ENCODE results near the gene PLPP7. TPM values are rescaled to one million over a fixed set of nuclear protein-coding genes. Genes with fewer than 3 reads are reported as not detected.
"Not testable (repeated sequence)": the region's sequence is repeated elsewhere in the genome, so short reads cannot be mapped to it uniquely, and the experiment has no call there.

PLPP7 gene
- 1.5 and 3.6 TPM in 2 replicates for total RNA-seq

GRCh38 chr9:131289301-131290035 is at the start of gene PLPP7:
PLPP7 (plus strand) TSS chr9:131289723; CDS start chr9:131289998, 275 bp downstream.
- no peak for DNase-seq (ENCODE audit: low read depth, low spot score)

DNA sequence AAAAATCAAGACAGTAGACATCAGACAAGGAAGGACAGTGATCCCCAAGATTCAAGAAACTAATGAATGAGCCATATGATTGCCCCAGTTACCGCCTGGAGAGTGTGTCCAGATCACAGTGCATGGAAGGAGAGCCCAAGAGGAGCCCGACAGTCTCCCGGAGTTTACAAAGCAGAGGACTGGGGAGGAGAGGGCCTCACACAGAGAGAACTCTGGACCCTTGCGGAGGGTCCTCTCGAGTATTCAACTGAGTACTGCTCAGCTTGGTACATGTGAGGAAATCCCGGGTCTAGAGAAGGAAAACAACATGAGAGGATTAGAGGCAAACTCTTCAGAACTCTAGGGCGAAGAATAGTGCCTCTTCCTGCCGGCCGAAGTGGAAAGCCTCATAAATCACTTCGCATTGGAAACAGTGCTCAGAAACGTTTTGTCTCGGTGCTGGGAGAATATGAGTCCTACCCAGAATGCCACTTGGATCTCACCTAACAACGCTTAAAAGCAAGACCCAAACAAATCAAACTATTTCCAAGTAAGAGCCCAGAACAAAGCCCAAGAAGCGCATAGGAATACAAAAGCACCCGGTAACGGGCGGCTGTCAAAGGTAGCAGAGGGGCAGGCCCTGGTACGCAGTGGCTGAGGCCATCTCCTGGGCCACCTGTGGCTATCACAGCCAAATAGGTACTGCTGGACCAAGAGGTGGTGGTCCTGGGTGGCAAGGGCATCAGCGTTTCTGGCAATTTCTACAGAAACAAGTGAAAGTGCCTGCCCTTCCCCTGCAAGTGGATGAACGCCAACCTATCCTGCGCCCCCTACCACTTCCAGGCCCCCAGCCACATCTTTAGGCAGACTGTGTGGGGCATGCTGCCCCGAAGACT is 49.2 kb upstream of the PLPP7 start:
- no peak for DNase-seq (ENCODE audit: low read depth, low spot score)

DNA sequence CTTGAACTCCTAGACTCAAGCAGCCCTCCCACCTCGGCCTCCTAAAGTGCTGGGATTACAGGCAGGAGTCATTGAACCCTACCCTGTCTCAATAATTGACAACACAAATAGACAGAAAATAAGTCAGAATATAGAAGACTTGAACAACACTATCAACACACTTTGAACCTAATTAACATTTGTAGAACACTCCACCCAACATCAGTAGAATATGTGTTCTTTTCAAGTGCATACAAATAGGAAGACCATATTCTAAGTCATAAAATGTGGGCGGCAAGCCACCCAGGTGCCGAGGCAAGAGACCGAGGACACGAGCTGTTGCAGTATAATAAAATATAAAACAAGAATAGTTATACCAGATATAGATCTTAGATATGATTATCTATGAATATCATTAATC is 45.2 kb upstream of the PLPP7 start:
- not testable (repeated sequence) for DNase-seq (ENCODE audit: low read depth, low spot score)

GRCh38 chr9:131246618-131247017 is 42.9 kb upstream of the PLPP7 start:
- DNase-seq (ENCODE audit: low read depth, low spot score): no peak

DNA sequence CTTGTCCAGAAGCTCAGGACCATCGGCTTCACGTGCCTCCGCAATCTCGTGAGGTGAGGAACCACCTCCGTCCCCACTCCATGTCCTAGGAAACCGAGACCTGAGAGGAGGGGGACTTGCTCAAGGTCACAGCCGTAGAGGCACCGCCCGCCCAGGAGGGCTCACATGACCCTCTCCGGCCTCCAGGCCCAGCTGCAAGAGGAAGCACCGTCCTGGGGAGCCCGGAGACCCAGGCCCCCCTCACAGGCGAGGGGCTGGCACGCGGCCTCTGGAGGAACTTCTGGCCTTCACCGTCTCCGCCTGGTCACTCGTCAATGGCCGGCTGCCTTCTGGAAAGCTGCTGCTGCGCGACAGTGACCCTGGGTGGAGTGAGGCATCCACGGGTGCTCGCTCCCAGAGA is 37.4 kb upstream of the PLPP7 start:
- DNase-seq (ENCODE audit: low read depth, low spot score): no peak

DNA sequence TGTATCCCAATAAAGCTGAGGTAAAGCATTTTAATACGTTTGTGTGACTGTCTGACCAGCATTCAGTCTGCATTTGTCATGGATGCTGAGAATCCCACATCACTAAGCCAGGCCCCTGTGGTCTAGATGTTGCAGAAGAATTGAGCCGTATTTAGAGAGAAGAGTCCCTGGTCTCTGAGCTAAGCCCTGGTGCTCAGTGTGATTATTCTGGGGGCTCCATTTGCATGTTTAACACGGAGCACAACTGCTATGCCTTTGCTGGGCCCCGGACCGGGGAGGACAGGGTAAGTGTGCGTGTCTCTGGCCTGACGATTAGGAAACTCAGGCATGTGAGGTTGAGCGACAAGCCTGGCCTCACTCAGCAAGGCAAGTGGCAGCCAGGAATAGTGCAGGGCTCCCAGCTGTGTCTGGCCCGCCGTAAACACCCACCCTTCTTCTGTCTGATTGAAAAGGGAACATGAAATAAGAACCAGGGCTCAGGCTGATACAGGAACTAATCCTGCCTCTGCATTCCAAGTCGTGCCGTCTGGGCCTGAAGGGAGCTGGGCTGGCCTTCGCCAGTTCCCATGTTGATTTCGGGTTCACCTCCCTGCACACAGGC is 35.5 kb upstream of the PLPP7 start:
- DNase-seq (ENCODE audit: low read depth, low spot score): no peak

DNA sequence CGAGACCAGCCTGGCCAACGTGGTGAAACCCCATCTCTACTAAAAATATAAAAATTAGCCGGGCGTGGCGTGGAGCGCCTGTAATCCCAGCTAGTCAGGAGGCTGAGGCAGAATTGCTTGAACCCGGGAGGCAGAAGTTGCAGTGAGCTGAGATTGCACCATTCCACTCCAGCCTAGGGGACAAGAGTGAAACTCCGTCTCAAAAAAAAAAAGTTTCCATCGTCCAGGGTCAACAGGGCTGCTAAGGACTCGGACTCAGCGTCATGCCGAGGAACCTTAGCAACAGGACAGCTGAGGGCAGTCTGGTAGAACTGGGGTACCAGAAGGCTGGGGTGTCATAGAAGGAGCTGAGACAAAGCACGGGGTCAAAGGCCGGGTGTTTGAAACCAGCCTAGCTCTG is 34.9 kb upstream of the PLPP7 start:
- no peak for DNase-seq (ENCODE audit: low read depth, low spot score)

- DNase-seq (ENCODE audit: low read depth, low spot score): no peak
These were observed 33.8 kb upstream of the PLPP7 start for GRCh38 chr9:131255676-131256197.

DNA sequence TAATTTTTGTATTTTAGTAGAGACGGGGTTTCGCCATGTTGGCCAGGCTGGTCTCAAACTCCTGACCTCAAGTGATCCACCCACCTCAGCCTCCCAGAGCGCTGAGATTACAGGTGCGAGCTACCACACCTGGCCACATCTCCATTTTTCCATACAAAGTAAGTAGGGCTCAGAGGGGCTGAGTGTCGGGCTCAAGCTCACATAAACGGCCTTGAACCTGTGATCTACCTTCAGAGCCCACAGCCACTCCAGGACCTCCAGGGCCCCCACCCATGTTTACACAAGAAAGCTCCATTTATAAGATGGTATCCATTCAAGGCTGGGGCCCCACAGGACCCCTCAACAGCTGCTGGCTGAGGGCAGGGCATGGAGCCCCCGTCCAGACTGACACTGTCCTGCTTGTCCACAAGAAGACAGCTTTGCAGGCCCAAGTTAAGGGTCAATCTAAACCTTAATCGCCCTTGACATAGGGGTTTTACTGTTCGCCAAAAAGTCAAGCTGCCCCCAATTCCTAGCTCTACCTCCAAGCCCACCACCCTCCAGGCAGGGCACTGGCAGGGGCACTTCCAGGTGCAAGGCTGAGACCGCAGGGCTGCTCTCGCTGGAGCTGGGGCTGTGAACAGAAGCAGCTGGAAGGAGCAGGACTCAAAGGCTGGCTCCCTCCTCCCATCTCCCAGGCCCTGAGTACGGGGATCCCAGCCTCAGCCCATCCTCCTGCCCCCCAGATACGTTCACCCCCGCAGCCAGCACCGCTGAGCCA is 32.1 kb upstream of the PLPP7 start:
- DNase-seq (ENCODE audit: low read depth, low spot score): no peak

GRCh38 chr9:131258186-131258585 is 31.3 kb upstream of the PLPP7 start:
- no peak for DNase-seq (ENCODE audit: low read depth, low spot score)

- no peak for DNase-seq (ENCODE audit: low read depth, low spot score)
These were observed 30.7 kb upstream of the PLPP7 start for GRCh38 chr9:131258698-131259431.

- no peak for DNase-seq (ENCODE audit: low read depth, low spot score)
These were observed 30.1 kb upstream of the PLPP7 start for GRCh38 chr9:131259432-131259898.

DNA sequence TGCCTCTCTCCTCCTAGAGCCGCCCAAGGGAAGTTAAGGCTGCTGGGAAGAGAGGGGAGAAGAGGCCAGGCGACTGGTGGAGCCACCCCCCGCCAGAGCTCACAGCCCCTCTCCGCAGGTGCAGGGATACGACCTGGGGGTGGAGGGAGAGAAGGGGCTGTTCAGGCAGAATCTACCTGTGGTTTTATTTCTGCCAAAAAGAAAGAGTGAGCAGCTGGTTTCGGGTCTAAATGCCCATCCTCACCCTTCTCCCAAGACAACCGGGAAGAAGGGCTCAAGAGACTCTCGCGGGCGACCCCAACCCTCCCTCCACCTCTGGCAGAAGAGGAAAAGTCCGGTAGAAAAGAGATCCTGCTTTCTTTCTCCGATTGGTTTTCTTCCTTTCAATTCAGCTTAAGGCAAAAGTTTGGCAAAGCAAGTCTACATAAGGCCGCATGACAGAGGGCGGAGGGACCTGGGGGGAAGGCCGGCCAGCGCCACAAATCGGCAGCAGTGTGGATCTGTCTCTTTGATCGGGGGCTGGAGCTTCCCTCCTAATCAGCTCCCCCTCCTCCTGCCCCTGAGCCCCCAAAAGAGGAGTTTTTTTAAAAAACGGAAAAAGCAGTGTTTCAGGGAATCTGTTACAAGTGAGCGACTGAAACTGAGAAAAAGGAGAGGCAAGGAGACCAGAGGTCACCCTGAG is 29.5 kb upstream of the PLPP7 start:
- no peak for DNase-seq (ENCODE audit: low read depth, low spot score)

DNA sequence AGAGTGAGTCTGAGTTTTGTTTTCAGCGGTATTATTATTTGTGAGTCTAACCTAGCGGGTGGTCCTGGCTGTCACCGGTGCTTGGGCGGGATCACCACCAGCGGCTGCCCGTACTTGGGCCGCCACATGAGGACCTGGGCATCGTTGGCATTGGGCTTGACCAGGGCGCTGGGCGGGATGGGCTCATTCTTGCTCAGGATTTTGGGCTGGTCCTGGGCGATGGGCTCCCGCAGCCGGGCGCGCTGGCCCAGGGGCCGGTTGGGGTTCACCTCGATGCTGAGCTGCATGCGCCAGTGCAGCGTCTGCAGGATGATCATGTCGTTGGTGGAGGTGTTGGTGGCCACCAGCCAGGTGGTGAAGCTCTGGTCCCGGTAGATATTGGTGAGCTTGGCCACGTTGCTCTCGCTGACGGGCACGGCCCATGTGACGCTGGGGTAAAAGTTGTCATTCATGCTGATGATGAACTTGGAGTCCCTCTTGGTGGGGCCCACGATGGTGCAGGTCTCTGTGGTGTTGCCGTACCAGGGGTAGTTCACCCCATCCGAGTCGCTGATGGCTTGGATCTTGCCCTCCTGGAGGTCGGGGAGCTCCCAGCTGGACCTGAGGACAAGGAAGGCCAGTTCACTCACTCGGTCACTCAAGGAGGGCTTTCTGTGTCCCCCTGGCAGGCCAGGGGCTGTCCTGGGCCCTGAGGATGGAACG is 28.6 kb upstream of the PLPP7 start:
- no peak for DNase-seq (ENCODE audit: low read depth, low spot score)

GRCh38 chr9:131262327-131263032 is 27.0 kb upstream of the PLPP7 start:
- DNase-seq (ENCODE audit: low read depth, low spot score): no peak

DNA sequence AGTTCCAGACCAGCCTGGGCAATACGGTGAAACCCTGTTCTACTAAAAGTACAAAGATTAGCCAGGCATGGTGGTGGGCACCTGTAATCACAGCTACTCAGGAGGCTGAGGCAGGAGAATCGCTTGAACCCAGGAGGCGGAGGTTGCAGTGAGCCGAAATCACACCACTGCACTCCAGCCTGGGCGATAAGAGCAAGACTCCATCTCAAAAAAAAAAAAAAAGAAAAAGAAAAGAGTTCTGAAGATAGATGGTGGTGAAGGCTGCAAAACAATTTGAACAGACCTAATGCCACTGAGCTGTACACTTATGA is 26.5 kb upstream of the PLPP7 start:
- not testable (repeated sequence) for DNase-seq (ENCODE audit: low read depth, low spot score)

GRCh38 chr9:131263701-131264100 is 25.8 kb upstream of the PLPP7 start:
- no peak for DNase-seq (ENCODE audit: low read depth, low spot score)

GRCh38 chr9:131264231-131264630 is 25.3 kb upstream of the PLPP7 start:
- DNase-seq (ENCODE audit: low read depth, low spot score): no peak
